Stimulated activated naive CD8-positive, alpha-beta T cell treated with anti-CD3 and anti-CD28 coated beads, Interleukin-15, amount 100 ng/mL, for 72 hours (primary cell): ENCODE results near the gene TRNP1.
"Not testable (repeated sequence)": the region's sequence is repeated elsewhere in the genome, so short reads cannot be mapped to it uniquely, and the experiment has no call there.

Experiments
- ATAC-seq: fragments of 150-1000 bp; cut with Tn5 transposase; 2 replicates; pipeline ENCODE4 v1.10.0; 2021; ENCODE audit warnings: mild to moderate bottlenecking, moderate library complexity
- DNase-seq, 2 donors: peaks; one replicate each; pipeline ENCODE4 v3.0.0; 2021 to 2022
- H3K27ac Mint-ChIP-seq, 2 donors: one replicate each; pipeline ENCODE4 v1.8.0; 2022; ENCODE audit warnings: mild to moderate bottlenecking in 2 of 2, mixed read lengths in 2 of 2, moderate library complexity in 2 of 2
- H3K27me3 Mint-ChIP-seq: one replicate; pipeline ENCODE4 v1.8.0; 2022; ENCODE audit warnings: mixed read lengths
- H3K4me1 Mint-ChIP-seq: one replicate; pipeline ENCODE4 v1.8.0; 2022; ENCODE audit warnings: mild to moderate bottlenecking, mixed read lengths
- H3K4me3 Mint-ChIP-seq, 2 donors: one replicate each; pipeline ENCODE4 v1.8.0; 2022; ENCODE audit warnings: mild to moderate bottlenecking in 2 of 2, mixed read lengths in 2 of 2, moderate library complexity in 1 of 2
- H3K9me3 Mint-ChIP-seq, 2 donors: one replicate each; pipeline ENCODE4 v1.8.0; 2022; ENCODE audit warnings: mixed read lengths in 2 of 2

TRNP1 gene

GRCh38 chr1:26960625-26960966 lies 32.9 kb upstream of the TRNP1 start:
- H3K27me3 Mint-ChIP-seq, result peaks cover 55% of the 10 kb centered on the region
- DNase-seq (no peak), ATAC-seq (no peak)
- peak overlapping the region; percentile 75 to 86 for H3K4me3 Mint-ChIP-seq
- no peaks in the 10 kb centered on the region for H3K9me3 Mint-ChIP-seq
- peak overlapping the region; percentile 72 to 74 for H3K27ac Mint-ChIP-seq
- H3K4me1 Mint-ChIP-seq, result peaks cover 6% of the 10 kb centered on the region

- Mint-ChIP-seq H3K27me3 (peaks cover 67% of the 10 kb centered on the region), H3K4me3 (no peak overlapping the region), H3K4me1 (peaks cover 6% of the 10 kb centered on the region), H3K27ac (no peak overlapping the region), H3K9me3 (no peaks in the 10 kb centered on the region)
- ATAC-seq (no peak), DNase-seq (no peak)
Observed at GRCh38 chr1:26961826-26962225, 31.7 kb upstream of the TRNP1 start.

GRCh38 chr1:26965213-26965612 lies 28.3 kb upstream of the TRNP1 start:
- peaks cover 65% of the 10 kb centered on the region for H3K27me3 Mint-ChIP-seq
- ATAC-seq (no peak), DNase-seq (no peak)
- H3K4me3 Mint-ChIP-seq, result no peak overlapping the region
- peaks cover 6% of the 10 kb centered on the region for H3K4me1 Mint-ChIP-seq
- H3K27ac Mint-ChIP-seq, result no peak overlapping the region
- H3K9me3 Mint-ChIP-seq, result no peaks in the 10 kb centered on the region

- no peak overlapping the region for H3K4me3 Mint-ChIP-seq
- no peak for DNase-seq
Observed at GRCh38 chr1:26965628-26966027, 27.9 kb upstream of the TRNP1 start.

GRCh38 chr1:26970810-26971209 lies 22.7 kb upstream of the TRNP1 start:
- H3K4me1 Mint-ChIP-seq, result peaks cover 9% of the 10 kb centered on the region

More at GRCh38 chr1:26965628-26966027, 27.9 kb upstream of the TRNP1 start:
- no peaks in the 10 kb centered on the region for H3K9me3 Mint-ChIP-seq
- ATAC-seq, result no peak
- H3K27ac Mint-ChIP-seq, result no peak overlapping the region
- peaks cover 3% of the 10 kb centered on the region for H3K4me1 Mint-ChIP-seq
- H3K27me3 Mint-ChIP-seq, result peaks cover 62% of the 10 kb centered on the region

GRCh38 chr1:26971590-26971989 lies 21.9 kb upstream of the TRNP1 start:
- ATAC-seq (no peak), DNase-seq (no peak)
- Mint-ChIP-seq H3K27ac (no peak overlapping the region), H3K9me3 (no peaks in the 10 kb centered on the region), H3K27me3 (peaks cover 21% of the 10 kb centered on the region), H3K4me3 (no peak overlapping the region), H3K4me1 (peaks cover 9% of the 10 kb centered on the region)

More at GRCh38 chr1:26970810-26971209, 22.7 kb upstream of the TRNP1 start:
- ATAC-seq (no peak), DNase-seq (no peak)
- Mint-ChIP-seq H3K27me3 (peaks cover 29% of the 10 kb centered on the region), H3K9me3 (no peaks in the 10 kb centered on the region), H3K4me3 (no peak overlapping the region), H3K27ac (no peak overlapping the region)

- Mint-ChIP-seq H3K27me3 (peaks cover 17% of the 10 kb centered on the region), H3K27ac (peak overlapping the region in 1 of 2 donors; percentile 94), H3K4me1 (peaks cover 9% of the 10 kb centered on the region), H3K4me3 (no peak overlapping the region), H3K9me3 (no peaks in the 10 kb centered on the region)
- DNase-seq, result no peak
- ATAC-seq, result no peak
Observed at GRCh38 chr1:26972390-26972789, 21.1 kb upstream of the TRNP1 start.

GRCh38 chr1:26972821-26973220 lies 20.7 kb upstream of the TRNP1 start:
- Mint-ChIP-seq H3K27me3 (peaks cover 20% of the 10 kb centered on the region), H3K4me1 (peaks cover 9% of the 10 kb centered on the region), H3K9me3 (no peaks in the 10 kb centered on the region), H3K4me3 (no peak overlapping the region), H3K27ac (peak overlapping the region in 1 of 2 donors; percentile 94)
- ATAC-seq (no peak), DNase-seq (no peak)

- Mint-ChIP-seq H3K27me3 (peaks cover 28% of the 10 kb centered on the region), H3K4me1 (peaks cover 8% of the 10 kb centered on the region), H3K9me3 (no peaks in the 10 kb centered on the region), H3K4me3 (no peak overlapping the region), H3K27ac (no peak overlapping the region)
- ATAC-seq (no peak), DNase-seq (no peak)
Observed at GRCh38 chr1:26976621-26977510, 16.6 kb upstream of the TRNP1 start.

- DNase-seq, result no peak
- no peak for ATAC-seq
- Mint-ChIP-seq H3K9me3 (no peaks in the 10 kb centered on the region), H3K27ac (no peak overlapping the region), H3K27me3 (peaks cover 29% of the 10 kb centered on the region), H3K4me3 (no peak overlapping the region), H3K4me1 (peaks cover 5% of the 10 kb centered on the region)
Observed at GRCh38 chr1:26978901-26979300, 14.6 kb upstream of the TRNP1 start.

GRCh38 chr1:26981146-26981846 lies 12.2 kb upstream of the TRNP1 start:
- H3K27ac Mint-ChIP-seq, result no peak overlapping the region
- H3K4me1 Mint-ChIP-seq, result peaks cover 7% of the 10 kb centered on the region
- no peak for DNase-seq
- H3K27me3 Mint-ChIP-seq, result peaks cover 53% of the 10 kb centered on the region
- ATAC-seq, result no peak
- no peak overlapping the region for H3K4me3 Mint-ChIP-seq
- H3K9me3 Mint-ChIP-seq, result no peaks in the 10 kb centered on the region

GRCh38 chr1:26983863-26984262 lies 9.6 kb upstream of the TRNP1 start:
- Mint-ChIP-seq H3K27me3 (peaks cover 55% of the 10 kb centered on the region), H3K27ac (no peak overlapping the region), H3K9me3 (no peaks in the 10 kb centered on the region), H3K4me1 (peaks cover 7% of the 10 kb centered on the region), H3K4me3 (no peak overlapping the region)
- DNase-seq, result no peak
- ATAC-seq, result no peak

GRCh38 chr1:26984291-26984690 lies 9.2 kb upstream of the TRNP1 start:
- no peak for ATAC-seq
- DNase-seq, result no peak
- no peak overlapping the region for H3K27ac Mint-ChIP-seq
- H3K4me3 Mint-ChIP-seq, result no peak overlapping the region
- H3K9me3 Mint-ChIP-seq, result no peaks in the 10 kb centered on the region
- peaks cover 56% of the 10 kb centered on the region for H3K27me3 Mint-ChIP-seq
- H3K4me1 Mint-ChIP-seq, result peaks cover 7% of the 10 kb centered on the region

- no peak overlapping the region for H3K27ac Mint-ChIP-seq
Observed at GRCh38 chr1:26986658-26987057, 6.8 kb upstream of the TRNP1 start.

GRCh38 chr1:26989403-26990109 lies 3.9 kb upstream of the TRNP1 start:
- not testable (repeated sequence) for H3K27ac Mint-ChIP-seq, H3K9me3 Mint-ChIP-seq, ATAC-seq, H3K4me3 Mint-ChIP-seq, DNase-seq
- peaks cover 72% of the 10 kb centered on the region for H3K27me3 Mint-ChIP-seq
- peaks cover 20% of the 10 kb centered on the region for H3K4me1 Mint-ChIP-seq

More at GRCh38 chr1:26986658-26987057, 6.8 kb upstream of the TRNP1 start:
- Mint-ChIP-seq H3K4me1 (peaks cover 14% of the 10 kb centered on the region), H3K4me3 (no peak overlapping the region), H3K27me3 (peaks cover 71% of the 10 kb centered on the region), H3K9me3 (no peaks in the 10 kb centered on the region)
- DNase-seq (no peak), ATAC-seq (no peak)
